BE2C (cell line): ENCODE results near the gene PEAK3.

Experiments
- DNase-seq: peaks from one replicate; pipeline ENCODE4 v3.0.0-alpha.2; 2020
- H3K27me3 ChIP-seq: fragments of 250-450 bp; sonication (Bioruptor Pico); 2 replicates; pipeline ENCODE4 v1.5.1; 2020; ENCODE audit warnings: mild to moderate bottlenecking
- H3K36me3 ChIP-seq: fragments of 250-450 bp; sonication (Bioruptor Pico); 2 replicates; pipeline ENCODE4 v1.5.1; 2020; ENCODE audit warnings: mild to moderate bottlenecking
- H3K4me1 ChIP-seq: fragments of 250-450 bp; sonication (Bioruptor Pico); 2 replicates; pipeline ENCODE4 v1.5.1; 2020
- H3K4me3 ChIP-seq: 2 replicates; pipeline ENCODE4 v1.5.1; 2011; ENCODE audit warnings: low read depth, low read length
- H3K9me3 ChIP-seq: fragments of 250-450 bp; sonication (Bioruptor Pico); 2 replicates; pipeline ENCODE4 v1.5.1; 2020
- TF ChIP-seq, protein P1 (sequence below): IDR thresholded peaks from 2 replicates; pipeline ENCODE4 v1.5.1; 2012; ENCODE audit warnings: mild to moderate bottlenecking, low read depth, low read length

PEAK3 gene

DNA sequence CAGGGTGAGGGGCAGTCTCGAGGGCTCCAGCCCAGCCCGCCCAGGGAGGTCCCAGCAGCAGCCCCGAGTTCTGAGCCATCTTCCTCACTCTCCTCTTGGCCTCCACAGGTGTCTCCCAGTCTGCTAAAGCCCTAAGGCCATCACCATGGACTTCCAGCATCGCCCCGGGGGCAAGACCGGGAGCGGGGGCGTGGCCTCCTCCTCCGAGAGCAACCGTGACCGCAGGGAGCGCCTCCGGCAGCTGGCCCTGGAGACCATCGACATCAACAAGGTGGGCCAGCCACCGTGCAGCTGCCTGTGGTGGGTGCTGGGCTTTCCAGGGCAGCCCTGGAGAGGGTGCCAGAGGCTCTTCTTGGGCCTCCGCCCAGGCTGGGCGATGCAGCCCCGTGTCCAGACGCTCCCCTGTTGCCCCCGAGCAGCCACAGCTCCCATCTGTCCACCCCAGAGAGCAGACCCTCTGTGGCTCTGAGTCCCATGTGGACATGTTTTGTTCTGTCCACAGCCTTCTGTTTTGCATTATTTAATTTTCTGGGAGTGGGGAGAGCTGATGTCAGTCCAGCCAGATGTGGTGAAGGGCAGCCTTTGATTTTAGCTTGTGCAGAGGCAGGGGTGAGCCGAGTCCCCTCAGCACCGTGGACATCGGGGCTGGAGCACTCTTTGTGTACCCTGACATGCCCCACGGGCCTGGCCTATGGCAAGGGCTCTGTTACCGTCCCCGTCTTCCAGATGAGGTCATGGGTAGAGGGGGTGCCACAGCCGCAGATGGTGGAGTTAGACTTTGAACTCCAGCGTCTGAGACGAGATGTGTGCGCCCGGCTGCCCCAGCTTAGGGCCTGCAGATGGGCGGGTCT is 38.5 kb downstream of the PEAK3 start:
- Histone ChIP-seq H3K9me3 (no peaks in the 10 kb centered on the region), H3K4me1 (peaks cover 9% of the 10 kb centered on the region; the same call in 1 of the 2 replicates), H3K36me3 (peaks cover 76% of the 10 kb centered on the region), H3K27me3 (no peaks in the 10 kb centered on the region), H3K4me3 (no peak overlapping the region)
- TF ChIP-seq, protein P1, sequence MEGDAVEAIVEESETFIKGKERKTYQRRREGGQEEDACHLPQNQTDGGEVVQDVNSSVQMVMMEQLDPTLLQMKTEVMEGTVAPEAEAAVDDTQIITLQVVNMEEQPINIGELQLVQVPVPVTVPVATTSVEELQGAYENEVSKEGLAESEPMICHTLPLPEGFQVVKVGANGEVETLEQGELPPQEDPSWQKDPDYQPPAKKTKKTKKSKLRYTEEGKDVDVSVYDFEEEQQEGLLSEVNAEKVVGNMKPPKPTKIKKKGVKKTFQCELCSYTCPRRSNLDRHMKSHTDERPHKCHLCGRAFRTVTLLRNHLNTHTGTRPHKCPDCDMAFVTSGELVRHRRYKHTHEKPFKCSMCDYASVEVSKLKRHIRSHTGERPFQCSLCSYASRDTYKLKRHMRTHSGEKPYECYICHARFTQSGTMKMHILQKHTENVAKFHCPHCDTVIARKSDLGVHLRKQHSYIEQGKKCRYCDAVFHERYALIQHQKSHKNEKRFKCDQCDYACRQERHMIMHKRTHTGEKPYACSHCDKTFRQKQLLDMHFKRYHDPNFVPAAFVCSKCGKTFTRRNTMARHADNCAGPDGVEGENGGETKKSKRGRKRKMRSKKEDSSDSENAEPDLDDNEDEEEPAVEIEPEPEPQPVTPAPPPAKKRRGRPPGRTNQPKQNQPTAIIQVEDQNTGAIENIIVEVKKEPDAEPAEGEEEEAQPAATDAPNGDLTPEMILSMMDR = peak; percentile 31
- peak; percentile 50 for DNase-seq

DNA sequence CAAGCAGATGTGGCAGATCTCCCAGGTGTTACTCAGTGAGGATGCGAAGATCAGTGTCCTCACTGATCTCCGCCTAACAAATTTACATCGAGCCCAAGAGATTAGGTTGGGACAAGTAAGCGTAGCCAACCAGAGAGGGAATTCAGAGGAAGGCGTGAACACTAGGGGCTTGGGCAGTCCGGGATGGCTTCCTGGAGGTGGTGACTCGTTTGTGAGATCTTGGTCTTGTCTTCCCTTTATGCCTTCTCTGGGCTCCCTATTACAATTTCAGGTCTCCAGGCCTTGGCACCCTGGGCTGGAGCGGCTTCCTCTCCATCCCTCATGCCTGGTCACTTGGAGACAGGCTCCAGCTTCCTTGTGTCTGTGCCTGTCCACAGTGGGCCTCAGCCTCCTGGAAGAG is 39.2 kb downstream of the PEAK3 start:
- DNase-seq = no peak
- no peaks in the 10 kb centered on the region for H3K27me3 ChIP-seq
- TF ChIP-seq, protein P1 = no peak
- H3K4me3 ChIP-seq = no peak overlapping the region
- peaks cover 9% of the 10 kb centered on the region; the same call in 1 of the 2 replicates for H3K4me1 ChIP-seq
- H3K9me3 ChIP-seq = no peaks in the 10 kb centered on the region
- H3K36me3 ChIP-seq = peaks cover 81% of the 10 kb centered on the region

DNA sequence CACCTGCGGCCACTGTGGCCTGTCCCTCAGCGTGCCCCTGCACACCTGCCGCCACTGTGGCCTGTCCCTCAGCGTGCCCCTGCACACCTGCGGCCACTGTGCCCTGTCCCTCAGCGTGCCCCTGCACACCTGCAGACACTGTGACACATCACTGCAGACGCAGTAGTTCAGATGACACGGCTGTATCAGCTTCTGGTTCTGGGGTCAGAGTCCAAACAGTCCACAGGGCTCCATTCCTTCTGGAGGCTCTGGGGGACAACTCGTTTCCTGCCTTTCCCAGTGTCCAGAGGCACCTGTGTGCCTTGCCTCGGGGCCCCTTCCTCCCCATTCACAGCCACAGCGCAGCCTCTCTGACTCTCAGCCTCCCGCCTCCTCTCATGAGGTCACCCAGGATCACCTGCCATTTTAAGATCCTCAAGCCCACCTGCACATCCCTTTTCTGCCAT is 39.9 kb downstream of the PEAK3 start:
- no peaks in the 10 kb centered on the region for H3K9me3 ChIP-seq
- peaks cover 9% of the 10 kb centered on the region; the same call in 1 of the 2 replicates for H3K4me1 ChIP-seq
- DNase-seq = no peak
- no peak overlapping the region for H3K4me3 ChIP-seq
- TF ChIP-seq, protein P1 = no peak
- H3K27me3 ChIP-seq = no peaks in the 10 kb centered on the region
- H3K36me3 ChIP-seq = peaks cover 79% of the 10 kb centered on the region

DNA sequence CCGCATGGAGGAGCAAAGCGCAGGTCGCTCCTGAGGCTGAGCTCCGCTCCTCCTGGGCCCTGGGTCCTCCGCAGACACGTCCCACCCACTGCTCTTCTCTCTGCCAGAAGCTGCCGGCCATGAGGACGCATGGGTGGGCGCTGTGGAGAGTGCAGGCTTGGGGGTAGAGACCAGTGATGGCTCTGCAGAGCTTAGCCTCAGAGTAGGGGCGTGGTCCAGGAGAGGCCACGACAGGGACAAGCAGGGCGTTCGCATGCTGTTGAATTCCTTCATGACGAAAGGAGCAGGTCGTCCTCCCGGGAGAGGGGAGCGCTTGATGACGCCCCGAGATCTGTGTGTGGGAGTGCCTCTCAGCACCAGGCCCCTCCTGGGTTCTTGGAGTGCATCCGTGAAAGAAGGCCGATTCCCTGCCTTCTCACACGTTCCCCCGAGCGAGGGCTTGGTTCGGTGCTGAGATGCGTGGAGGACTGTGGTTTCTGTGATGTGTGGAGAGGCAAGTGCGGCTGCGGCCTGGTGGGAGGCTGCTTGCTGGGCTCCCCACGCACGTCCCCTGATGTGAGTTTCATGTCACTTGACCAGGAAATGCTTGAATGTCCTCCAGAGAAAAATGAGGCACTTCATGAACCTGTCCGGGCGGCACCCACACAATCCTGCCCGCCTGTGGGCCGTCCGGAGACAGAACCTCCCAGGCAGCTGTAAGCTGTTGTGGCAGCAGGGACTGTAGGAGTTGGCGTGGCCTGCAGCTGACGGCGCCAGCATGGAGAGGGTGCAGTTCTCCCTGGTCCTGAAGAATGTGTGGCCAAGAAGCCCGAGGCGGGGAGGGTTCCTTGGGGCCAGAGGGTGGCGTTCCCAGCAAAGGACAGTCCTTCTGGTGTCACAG is 40.9 kb downstream of the PEAK3 start:
- Histone ChIP-seq H3K4me3 (no peak overlapping the region), H3K9me3 (no peaks in the 10 kb centered on the region), H3K36me3 (peaks cover 69% of the 10 kb centered on the region), H3K4me1 (peaks cover 9% of the 10 kb centered on the region; the same call in 1 of the 2 replicates), H3K27me3 (no peaks in the 10 kb centered on the region)
- DNase-seq = no peak
- TF ChIP-seq, protein P1 = no peak

DNA sequence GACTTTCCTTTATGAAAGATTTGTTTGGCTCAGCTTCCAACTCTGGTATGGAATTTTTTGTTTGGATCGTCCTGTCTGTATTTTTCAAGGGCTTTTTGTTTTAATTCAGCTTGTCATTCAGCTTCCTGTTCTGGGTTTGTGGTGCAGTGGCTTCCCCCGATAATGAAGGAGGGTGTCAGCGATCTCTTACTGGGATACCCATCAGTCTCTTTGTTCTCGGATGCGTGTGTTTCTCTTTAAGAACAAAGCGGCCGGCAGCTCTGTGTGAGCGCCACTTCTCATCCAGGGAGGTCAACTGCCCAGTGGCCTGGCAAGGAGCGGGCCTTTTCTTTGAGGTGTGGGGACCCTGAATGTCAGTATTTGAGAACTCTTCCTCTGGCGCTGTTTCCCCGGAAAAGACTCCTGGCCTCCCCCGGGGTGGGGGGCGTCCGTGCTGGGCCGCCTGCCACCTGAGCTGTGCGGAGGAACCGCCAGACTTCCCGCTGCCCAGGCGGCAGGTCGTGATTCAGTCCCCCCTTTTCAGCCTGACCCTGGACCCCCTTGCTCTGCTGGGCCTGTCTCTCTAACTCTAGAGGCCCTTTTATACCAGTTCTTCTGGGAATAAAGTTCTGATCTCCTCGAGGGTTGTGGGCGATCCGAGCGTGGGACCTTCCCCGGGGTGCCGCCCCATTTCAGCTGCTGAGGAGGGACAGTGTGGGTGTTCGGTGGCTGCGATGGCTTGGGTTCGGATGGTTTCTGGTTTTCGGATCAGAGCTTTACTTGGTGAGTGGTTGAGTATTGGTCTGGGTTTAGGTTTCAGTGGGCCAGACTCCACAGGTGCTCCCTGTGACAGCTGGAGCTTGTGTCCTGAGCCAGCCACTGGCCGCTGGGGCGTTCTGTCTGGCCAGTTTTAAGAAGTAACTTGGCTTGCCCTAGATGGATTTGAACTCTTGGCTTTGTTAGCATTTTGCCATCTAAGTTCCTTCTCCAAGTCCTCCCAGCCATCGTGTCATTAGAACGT is 41.9 kb downstream of the PEAK3 start:
- Histone ChIP-seq H3K4me1 (peaks cover 9% of the 10 kb centered on the region; the same call in 1 of the 2 replicates), H3K4me3 (peak overlapping the region; percentile 88), H3K27me3 (no peaks in the 10 kb centered on the region), H3K9me3 (no peaks in the 10 kb centered on the region), H3K36me3 (peaks cover 58% of the 10 kb centered on the region)
- no peak for DNase-seq
- TF ChIP-seq, protein P1 = no peak
